GM23338 (cell line): ENCODE measurements around the gene IRF1. TPM values are rescaled to one million over a fixed set of nuclear protein-coding genes. Genes with fewer than 3 reads are reported as not detected.
A peak's percentile ranks its signal among the peaks of the same experiment; 100 is the strongest.

Experiments
- ATAC-seq: fragments of 200-7000 bp; cut with Tn5 transposase; 3 replicates; pipeline ENCODE4 v1.9.1; 2020
- DNase-seq: peaks from one replicate; pipeline ENCODE4 v3.0.0-alpha.2; 2015; ENCODE audit warnings: low spot score
- H2AFZ ChIP-seq: fragments of 200-600 bp; sonication (generic); 2 replicates; pipeline ENCODE4 v1.8.0; 2016; ENCODE audit warnings: antibody characterized with exemption, mild to moderate bottlenecking, moderate library complexity
- H3F3A ChIP-seq: fragments of 200-600 bp; sonication (generic); replicated peaks from 2 replicates; pipeline ENCODE4 v1.8.0; 2017; ENCODE audit warnings: antibody characterized with exemption, mixed run types, low read depth
- H3K27ac ChIP-seq: fragments of 200-600 bp; sonication (generic); 2 replicates; pipeline ENCODE4 v1.6.1; 2016; ENCODE audit warnings: low read depth
- H3K27me3 ChIP-seq: fragments of 200-600 bp; sonication (generic); 2 replicates; pipeline ENCODE4 v1.8.0; 2016; ENCODE audit warnings: mild to moderate bottlenecking, mixed run types, moderate library complexity; ENCODE audit not compliant: insufficient read depth
- H3K36me3 ChIP-seq: fragments of 200-600 bp; sonication (generic); 2 replicates; pipeline ENCODE4 v1.8.0; 2016; ENCODE audit warnings: mild to moderate bottlenecking; ENCODE audit not compliant: insufficient read depth
- H3K4me1 ChIP-seq: fragments of 200-600 bp; sonication (generic); 2 replicates; pipeline ENCODE4 v1.8.0; 2016; ENCODE audit warnings: mild to moderate bottlenecking, moderate library complexity; ENCODE audit not compliant: insufficient read depth
- H3K4me2 ChIP-seq: fragments of 200-600 bp; sonication (generic); 2 replicates; pipeline ENCODE4 v1.7.1; 2017; ENCODE audit warnings: mixed run types
- H3K4me3 ChIP-seq: fragments of 200-600 bp; sonication (generic); 2 replicates; pipeline ENCODE4 v1.6.1; 2016; ENCODE audit warnings: mixed run types
- H3K79me2 ChIP-seq: fragments of 200-600 bp; sonication (generic); replicated peaks from 2 replicates; pipeline ENCODE4 v1.8.0; 2017; ENCODE audit warnings: mild to moderate bottlenecking; ENCODE audit not compliant: insufficient read depth
- H3K9me2 ChIP-seq: fragments of 200-600 bp; sonication (generic); 2 replicates; pipeline ENCODE4 v1.8.0; 2017; ENCODE audit not compliant: insufficient read depth
- H4K20me1 ChIP-seq: fragments of 200-600 bp; sonication (generic); replicated peaks from 2 replicates; pipeline ENCODE4 v1.8.0; 2017; ENCODE audit warnings: mild to moderate bottlenecking; ENCODE audit not compliant: insufficient read depth
- H3K27ac Mint-ChIP-seq: 2 replicates; pipeline ENCODE4 v1.8.0; 2020; ENCODE audit warnings: inconsistent platforms, mild to moderate bottlenecking, moderate library complexity, mixed read lengths
- H3K27me3 Mint-ChIP-seq: 3 replicates; pipeline ENCODE4 v1.8.0; 2022; ENCODE audit warnings: low read depth, mild to moderate bottlenecking, moderate library complexity, mixed read lengths, inconsistent platforms; ENCODE audit not compliant: insufficient read depth, poor library complexity
- H3K36me3 Mint-ChIP-seq: 3 replicates; pipeline ENCODE4 v1.8.0; 2021; ENCODE audit warnings: low read depth, mild to moderate bottlenecking, inconsistent platforms, moderate library complexity, mixed read lengths
- H3K4me1 Mint-ChIP-seq: 3 replicates; pipeline ENCODE4 v1.8.0; 2020; ENCODE audit warnings: mild to moderate bottlenecking, inconsistent platforms, mixed read lengths
- H3K4me3 Mint-ChIP-seq: 3 replicates; pipeline ENCODE4 v1.8.0; 2021; ENCODE audit warnings: moderate library complexity, mild to moderate bottlenecking, inconsistent platforms, mixed read lengths
- H3K9me3 Mint-ChIP-seq: 3 replicates; pipeline ENCODE4 v1.8.0; 2020; ENCODE audit warnings: moderate library complexity, mild to moderate bottlenecking, inconsistent platforms, mixed read lengths
- CREB1 ChIP-seq: fragments of 250-450 bp; sonication (Bioruptor Pico); IDR thresholded peaks from 2 replicates; pipeline ENCODE4 v1.5.0; 2020; ENCODE audit warnings: low read depth, mild to moderate bottlenecking, moderate library complexity
- EZH2 ChIP-seq: fragments of 200-600 bp; sonication (generic); IDR thresholded peaks from one replicate; pipeline ENCODE4 v1.8.0; 2017; ENCODE audit warnings: antibody characterized with exemption, mild to moderate bottlenecking, low read depth; ENCODE audit not compliant: unreplicated experiment
- JUNB ChIP-seq: IDR thresholded peaks from one replicate; pipeline ENCODE4 v1.6.1; 2016; ENCODE audit warnings: antibody characterized with exemption; ENCODE audit not compliant: unreplicated experiment
- POLR2AphosphoS5 ChIP-seq: IDR thresholded peaks from 2 replicates; pipeline ENCODE4 v1.6.1; 2016; ENCODE audit warnings: antibody characterized with exemption, low read depth
- ZNF331 ChIP-seq: fragments of 250-450 bp; sonication (Bioruptor Pico); IDR thresholded peaks from 2 replicates; pipeline ENCODE4 v1.5.0; 2020; ENCODE audit warnings: low read depth, mild to moderate bottlenecking, moderate library complexity
- polyA plus RNA-seq: library from polyadenylated mRNA; unstranded; fragments of >200 nt; fragmentation: Nextera tagmentation; extraction: Ambion mirVana; gene quantifications from 2 replicates; pipeline ENCODE4 v1.2.1, GENCODE V29; 2016
- total RNA-seq: library from RNA; depleted of rRNA; stranded (reverse); fragments of >200 nt; shearing (Covaris generic); gene quantifications from 2 replicates; pipeline ENCODE4 v1.2.3, GENCODE V29; 2014
- TF ChIP-seq, protein P1 (sequence below): fragments of 250-450 bp; sonication (Bioruptor Pico); IDR thresholded peaks from 2 replicates; pipeline ENCODE4 v1.5.0; 2020; ENCODE audit warnings: mild to moderate bottlenecking, moderate library complexity
- TF ChIP-seq, protein P2 (sequence below): IDR thresholded peaks from one replicate; pipeline ENCODE4 v1.6.1; 2018; ENCODE audit warnings: antibody characterized with exemption; ENCODE audit not compliant: unreplicated experiment

Gene IRF1
- total and polyA plus RNA-seq, 2 experiments from 2014 or later = 6.9 to 8.6 TPM

DNA sequence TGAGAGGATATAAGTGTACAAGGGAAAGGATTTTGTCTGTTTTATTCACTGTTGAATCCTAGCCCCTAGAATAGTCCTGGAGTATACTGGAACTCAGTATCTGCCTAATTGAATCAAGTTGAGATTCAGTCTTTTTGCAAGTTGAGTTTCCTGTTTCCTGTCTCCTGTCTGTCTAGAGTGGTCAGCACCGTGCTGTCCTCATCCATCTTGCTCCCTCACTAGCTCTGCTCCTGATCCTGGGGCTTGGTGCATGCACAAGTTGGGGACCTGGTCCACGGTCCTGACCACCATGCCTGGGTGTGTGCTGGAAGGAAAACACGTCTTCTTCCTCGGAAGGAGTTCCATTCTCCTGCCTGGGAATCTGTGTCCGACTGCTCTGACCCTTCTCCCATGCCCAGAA is 49.6 kb upstream of the IRF1 start:
- Histone ChIP-seq H3K9me2 (no peaks in the 10 kb centered on the region), H3K4me2 (no peak overlapping the region), H3K27ac (no peak overlapping the region), H3K79me2 (no peaks in the 10 kb centered on the region), H4K20me1 (no peaks in the 10 kb centered on the region), H3F3A (no peaks in the 10 kb centered on the region), H3K4me3 (no peak overlapping the region), H2AFZ (peak overlapping the region; percentile 59; the same call in 1 of the 2 replicates), H3K4me1 (no peaks in the 10 kb centered on the region), H3K36me3 (no peaks in the 10 kb centered on the region), H3K27me3 (no peaks in the 10 kb centered on the region)
- ATAC-seq (no peak), DNase-seq (no peak)
- H3K36me3 Mint-ChIP-seq = no peaks in the 10 kb centered on the region
- H3K27ac Mint-ChIP-seq = no peak overlapping the region
- H3K9me3 Mint-ChIP-seq = no peaks in the 10 kb centered on the region; the same call in 2 of the 3 replicates
- no peaks in the 10 kb centered on the region for H3K27me3 Mint-ChIP-seq
- no peak overlapping the region for H3K4me3 Mint-ChIP-seq
- H3K4me1 Mint-ChIP-seq = peaks cover 6% of the 10 kb centered on the region; the same call in 2 of the 3 replicates
- TF ChIP-seq, protein P1, sequence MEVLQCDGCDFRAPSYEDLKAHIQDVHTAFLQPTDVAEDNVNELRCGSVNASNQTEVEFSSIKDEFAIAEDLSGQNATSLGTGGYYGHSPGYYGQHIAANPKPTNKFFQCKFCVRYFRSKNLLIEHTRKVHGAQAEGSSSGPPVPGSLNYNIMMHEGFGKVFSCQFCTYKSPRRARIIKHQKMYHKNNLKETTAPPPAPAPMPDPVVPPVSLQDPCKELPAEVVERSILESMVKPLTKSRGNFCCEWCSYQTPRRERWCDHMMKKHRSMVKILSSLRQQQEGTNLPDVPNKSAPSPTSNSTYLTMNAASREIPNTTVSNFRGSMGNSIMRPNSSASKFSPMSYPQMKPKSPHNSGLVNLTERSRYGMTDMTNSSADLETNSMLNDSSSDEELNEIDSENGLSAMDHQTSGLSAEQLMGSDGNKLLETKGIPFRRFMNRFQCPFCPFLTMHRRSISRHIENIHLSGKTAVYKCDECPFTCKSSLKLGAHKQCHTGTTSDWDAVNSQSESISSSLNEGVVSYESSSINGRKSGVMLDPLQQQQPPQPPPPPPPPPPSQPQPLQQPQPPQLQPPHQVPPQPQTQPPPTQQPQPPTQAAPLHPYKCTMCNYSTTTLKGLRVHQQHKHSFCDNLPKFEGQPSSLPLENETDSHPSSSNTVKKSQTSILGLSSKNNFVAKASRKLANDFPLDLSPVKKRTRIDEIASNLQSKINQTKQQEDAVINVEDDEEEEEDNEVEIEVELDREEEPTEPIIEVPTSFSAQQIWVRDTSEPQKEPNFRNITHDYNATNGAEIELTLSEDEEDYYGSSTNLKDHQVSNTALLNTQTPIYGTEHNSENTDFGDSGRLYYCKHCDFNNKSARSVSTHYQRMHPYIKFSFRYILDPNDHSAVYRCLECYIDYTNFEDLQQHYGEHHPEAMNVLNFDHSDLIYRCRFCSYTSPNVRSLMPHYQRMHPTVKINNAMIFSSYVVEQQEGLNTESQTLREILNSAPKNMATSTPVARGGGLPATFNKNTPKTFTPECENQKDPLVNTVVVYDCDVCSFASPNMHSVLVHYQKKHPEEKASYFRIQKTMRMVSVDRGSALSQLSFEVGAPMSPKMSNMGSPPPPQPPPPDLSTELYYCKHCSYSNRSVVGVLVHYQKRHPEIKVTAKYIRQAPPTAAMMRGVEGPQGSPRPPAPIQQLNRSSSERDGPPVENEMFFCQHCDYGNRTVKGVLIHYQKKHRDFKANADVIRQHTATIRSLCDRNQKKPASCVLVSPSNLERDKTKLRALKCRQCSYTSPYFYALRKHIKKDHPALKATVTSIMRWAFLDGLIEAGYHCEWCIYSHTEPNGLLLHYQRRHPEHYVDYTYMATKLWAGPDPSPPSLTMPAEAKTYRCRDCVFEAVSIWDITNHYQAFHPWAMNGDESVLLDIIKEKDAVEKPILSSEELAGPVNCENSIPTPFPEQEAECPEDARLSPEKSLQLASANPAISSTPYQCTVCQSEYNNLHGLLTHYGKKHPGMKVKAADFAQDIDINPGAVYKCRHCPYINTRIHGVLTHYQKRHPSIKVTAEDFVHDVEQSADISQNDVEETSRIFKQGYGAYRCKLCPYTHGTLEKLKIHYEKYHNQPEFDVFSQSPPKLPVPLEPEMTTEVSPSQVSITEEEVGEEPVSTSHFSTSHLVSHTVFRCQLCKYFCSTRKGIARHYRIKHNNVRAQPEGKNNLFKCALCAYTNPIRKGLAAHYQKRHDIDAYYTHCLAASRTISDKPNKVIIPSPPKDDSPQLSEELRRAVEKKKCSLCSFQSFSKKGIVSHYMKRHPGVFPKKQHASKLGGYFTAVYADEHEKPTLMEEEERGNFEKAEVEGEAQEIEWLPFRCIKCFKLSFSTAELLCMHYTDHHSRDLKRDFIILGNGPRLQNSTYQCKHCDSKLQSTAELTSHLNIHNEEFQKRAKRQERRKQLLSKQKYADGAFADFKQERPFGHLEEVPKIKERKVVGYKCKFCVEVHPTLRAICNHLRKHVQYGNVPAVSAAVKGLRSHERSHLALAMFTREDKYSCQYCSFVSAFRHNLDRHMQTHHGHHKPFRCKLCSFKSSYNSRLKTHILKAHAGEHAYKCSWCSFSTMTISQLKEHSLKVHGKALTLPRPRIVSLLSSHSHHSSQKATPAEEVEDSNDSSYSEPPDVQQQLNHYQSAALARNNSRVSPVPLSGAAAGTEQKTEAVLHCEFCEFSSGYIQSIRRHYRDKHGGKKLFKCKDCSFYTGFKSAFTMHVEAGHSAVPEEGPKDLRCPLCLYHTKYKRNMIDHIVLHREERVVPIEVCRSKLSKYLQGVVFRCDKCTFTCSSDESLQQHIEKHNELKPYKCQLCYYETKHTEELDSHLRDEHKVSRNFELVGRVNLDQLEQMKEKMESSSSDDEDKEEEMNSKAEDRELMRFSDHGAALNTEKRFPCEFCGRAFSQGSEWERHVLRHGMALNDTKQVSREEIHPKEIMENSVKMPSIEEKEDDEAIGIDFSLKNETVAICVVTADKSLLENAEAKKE = no peak
- no peak for TF ChIP-seq CREB1
- TF ChIP-seq ZNF331 = no peak
- TF ChIP-seq, protein P2, sequence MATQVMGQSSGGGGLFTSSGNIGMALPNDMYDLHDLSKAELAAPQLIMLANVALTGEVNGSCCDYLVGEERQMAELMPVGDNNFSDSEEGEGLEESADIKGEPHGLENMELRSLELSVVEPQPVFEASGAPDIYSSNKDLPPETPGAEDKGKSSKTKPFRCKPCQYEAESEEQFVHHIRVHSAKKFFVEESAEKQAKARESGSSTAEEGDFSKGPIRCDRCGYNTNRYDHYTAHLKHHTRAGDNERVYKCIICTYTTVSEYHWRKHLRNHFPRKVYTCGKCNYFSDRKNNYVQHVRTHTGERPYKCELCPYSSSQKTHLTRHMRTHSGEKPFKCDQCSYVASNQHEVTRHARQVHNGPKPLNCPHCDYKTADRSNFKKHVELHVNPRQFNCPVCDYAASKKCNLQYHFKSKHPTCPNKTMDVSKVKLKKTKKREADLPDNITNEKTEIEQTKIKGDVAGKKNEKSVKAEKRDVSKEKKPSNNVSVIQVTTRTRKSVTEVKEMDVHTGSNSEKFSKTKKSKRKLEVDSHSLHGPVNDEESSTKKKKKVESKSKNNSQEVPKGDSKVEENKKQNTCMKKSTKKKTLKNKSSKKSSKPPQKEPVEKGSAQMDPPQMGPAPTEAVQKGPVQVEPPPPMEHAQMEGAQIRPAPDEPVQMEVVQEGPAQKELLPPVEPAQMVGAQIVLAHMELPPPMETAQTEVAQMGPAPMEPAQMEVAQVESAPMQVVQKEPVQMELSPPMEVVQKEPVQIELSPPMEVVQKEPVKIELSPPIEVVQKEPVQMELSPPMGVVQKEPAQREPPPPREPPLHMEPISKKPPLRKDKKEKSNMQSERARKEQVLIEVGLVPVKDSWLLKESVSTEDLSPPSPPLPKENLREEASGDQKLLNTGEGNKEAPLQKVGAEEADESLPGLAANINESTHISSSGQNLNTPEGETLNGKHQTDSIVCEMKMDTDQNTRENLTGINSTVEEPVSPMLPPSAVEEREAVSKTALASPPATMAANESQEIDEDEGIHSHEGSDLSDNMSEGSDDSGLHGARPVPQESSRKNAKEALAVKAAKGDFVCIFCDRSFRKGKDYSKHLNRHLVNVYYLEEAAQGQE = no peak
- no peak for TF ChIP-seq POLR2AphosphoS5
- TF ChIP-seq JUNB = no peak
- TF ChIP-seq EZH2 = no peak
